Measurements from ENCODE around the gene BMP7. TPM values are rescaled to one million over a fixed set of nuclear protein-coding genes. Genes with fewer than 3 reads are reported as not detected.

BMP7 gene
- total RNA-seq, 1 experiment from 2014 or later: 7.5 TPM

DNA sequence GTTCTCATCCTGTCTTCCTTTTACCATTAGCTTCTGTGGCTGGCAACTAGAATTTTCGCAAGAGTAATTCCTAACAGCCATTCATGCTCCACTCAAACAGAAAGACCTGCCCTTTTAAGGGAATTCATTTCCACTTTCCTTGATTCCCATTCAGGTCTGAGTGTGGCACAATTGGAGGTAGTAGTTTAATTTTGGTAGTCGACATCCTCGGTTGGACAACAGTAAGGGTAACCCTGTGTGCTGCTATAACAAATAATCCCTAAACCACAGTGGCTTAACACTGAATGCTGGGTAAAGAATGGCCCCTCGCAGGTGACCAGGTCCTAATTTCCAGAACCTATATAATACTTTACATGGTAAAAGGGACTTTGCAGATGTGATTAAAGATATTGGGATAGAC lies 142.9 kb downstream of the BMP7 start:
- Histone ChIP-seq H3K4me1 (ENCODE audit: insufficient read depth, low read length, poor library complexity, severe bottlenecking) (no peaks in the 10 kb centered on the region), H3K27ac (ENCODE audit: low read depth, low read length, poor library complexity, severe bottlenecking) (no peak overlapping the region), H3K4me3 (ENCODE audit: low read depth, low read length, poor library complexity, severe bottlenecking) (no peak overlapping the region), H3K9me3 (ENCODE audit: low read depth, low read length, poor library complexity, severe bottlenecking) (no peaks in the 10 kb centered on the region), H3K27me3 (replicated peaks; ENCODE audit: insufficient read depth, low read depth, low read length, poor library complexity) (no peaks in the 10 kb centered on the region), H3K36me3 (ENCODE audit: insufficient read depth, low read length, poor library complexity, severe bottlenecking) (no peaks in the 10 kb centered on the region)
- TF ChIP-seq, protein P1, sequence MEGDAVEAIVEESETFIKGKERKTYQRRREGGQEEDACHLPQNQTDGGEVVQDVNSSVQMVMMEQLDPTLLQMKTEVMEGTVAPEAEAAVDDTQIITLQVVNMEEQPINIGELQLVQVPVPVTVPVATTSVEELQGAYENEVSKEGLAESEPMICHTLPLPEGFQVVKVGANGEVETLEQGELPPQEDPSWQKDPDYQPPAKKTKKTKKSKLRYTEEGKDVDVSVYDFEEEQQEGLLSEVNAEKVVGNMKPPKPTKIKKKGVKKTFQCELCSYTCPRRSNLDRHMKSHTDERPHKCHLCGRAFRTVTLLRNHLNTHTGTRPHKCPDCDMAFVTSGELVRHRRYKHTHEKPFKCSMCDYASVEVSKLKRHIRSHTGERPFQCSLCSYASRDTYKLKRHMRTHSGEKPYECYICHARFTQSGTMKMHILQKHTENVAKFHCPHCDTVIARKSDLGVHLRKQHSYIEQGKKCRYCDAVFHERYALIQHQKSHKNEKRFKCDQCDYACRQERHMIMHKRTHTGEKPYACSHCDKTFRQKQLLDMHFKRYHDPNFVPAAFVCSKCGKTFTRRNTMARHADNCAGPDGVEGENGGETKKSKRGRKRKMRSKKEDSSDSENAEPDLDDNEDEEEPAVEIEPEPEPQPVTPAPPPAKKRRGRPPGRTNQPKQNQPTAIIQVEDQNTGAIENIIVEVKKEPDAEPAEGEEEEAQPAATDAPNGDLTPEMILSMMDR (conservative IDR thresholded peaks at IDR 0.05; ENCODE audit: low read depth, low read length): no peak
- TF ChIP-seq EZH2 (IDR thresholded peaks at IDR 0.05; ENCODE audit: borderline replicate concordance, low read depth, low read length, poor library complexity, severe bottlenecking): no peak
- ChIA-PET CTCF (no interaction called here), POLR2A (ENCODE audit: low non-redundant PET) (no interaction called here)
- no peak for DNase-seq (ENCODE audit: low spot score)
- intact Hi-C loops (cut with micrococcal nuclease; ENCODE audit: unreplicated experiment): no loop called here
- BruUV-seq (replicated peaks): no TSS peak

DNA sequence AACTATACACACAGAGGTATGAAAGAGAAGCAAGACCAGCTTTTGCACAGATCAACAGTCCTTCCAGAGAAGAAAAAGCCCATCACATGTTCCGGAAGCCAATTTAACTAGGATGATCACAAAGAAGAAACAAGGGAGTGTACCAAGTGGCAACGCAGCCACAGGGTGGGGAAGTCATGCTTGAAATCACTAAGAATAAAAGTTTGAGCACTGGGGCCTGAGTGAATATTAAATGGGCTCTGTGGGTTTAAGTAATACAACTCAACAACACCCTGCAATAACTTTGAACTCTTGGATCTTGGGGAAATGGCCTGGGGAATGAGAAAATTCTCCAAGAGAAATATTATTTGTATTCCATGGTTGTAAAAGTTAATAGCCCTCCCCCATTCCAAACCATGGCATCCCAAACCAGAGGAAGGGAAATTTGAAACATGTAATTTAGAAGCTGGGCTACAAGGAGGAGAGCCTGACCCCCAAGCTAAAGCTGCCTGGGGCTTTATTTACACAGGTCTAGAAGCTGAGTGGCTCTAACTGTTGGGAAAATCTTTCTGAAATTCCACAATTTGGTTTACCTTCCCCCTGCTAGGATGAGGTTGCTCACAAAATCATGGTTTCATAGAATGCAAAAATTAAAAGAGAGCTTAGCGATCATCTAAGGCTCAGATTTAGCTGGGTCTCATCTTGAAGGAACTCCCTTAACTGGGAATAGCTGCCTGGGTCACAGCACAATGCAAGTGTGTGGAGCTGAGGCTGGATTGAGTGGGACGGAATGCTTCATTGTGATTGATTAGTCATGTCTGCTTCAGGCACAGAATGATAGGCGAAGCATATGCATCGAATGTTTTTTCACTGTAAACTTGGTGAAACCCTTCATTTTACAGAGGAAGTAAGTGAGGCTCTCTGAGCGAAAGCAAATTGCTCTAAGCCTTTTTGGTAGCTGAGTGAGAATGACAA lies 143.6 kb downstream of the BMP7 start:
- no peaks in the 10 kb centered on the region for H3K36me3 ChIP-seq (ENCODE audit: insufficient read depth, low read length, poor library complexity, severe bottlenecking)
- no peaks in the 10 kb centered on the region for H3K4me1 ChIP-seq (ENCODE audit: insufficient read depth, low read length, poor library complexity, severe bottlenecking)
- no peaks in the 10 kb centered on the region for H3K27me3 ChIP-seq (replicated peaks; ENCODE audit: insufficient read depth, low read depth, low read length, poor library complexity)
- BruUV-seq (replicated peaks): no TSS peak
- TF ChIP-seq, protein P1 (conservative IDR thresholded peaks at IDR 0.05; ENCODE audit: low read depth, low read length): no peak
- TF ChIP-seq EZH2 (IDR thresholded peaks at IDR 0.05; ENCODE audit: borderline replicate concordance, low read depth, low read length, poor library complexity, severe bottlenecking): no peak
- no peak overlapping the region for H3K27ac ChIP-seq (ENCODE audit: low read depth, low read length, poor library complexity, severe bottlenecking)
- no peaks in the 10 kb centered on the region for H3K9me3 ChIP-seq (ENCODE audit: low read depth, low read length, poor library complexity, severe bottlenecking)
- no peak for DNase-seq (ENCODE audit: low spot score)
- intact Hi-C loops (cut with micrococcal nuclease; ENCODE audit: unreplicated experiment): no loop called here
- ChIA-PET POLR2A (ENCODE audit: low non-redundant PET) (no interaction called here), CTCF (no interaction called here)
- H3K4me3 ChIP-seq (ENCODE audit: low read depth, low read length, poor library complexity, severe bottlenecking): no peak overlapping the region

DNA sequence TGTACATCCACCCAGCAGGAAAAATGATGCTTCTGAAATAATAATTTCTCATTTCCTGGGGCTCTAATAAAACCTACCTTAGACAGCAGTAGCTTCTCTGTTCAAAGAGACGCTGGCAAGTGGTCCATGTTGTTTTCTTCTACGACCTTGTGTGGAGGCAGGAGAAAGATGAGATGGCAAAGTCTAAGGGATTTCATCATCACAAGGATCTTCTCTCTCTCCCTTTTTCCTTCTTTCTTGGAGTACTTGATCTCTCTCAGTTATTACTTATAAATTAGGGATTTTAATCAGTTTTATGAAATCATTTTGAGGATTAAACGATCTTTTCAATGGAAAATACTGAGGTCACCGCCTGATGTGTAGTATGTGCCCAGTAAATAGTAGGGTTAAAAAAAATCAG lies 147.5 kb downstream of the BMP7 start:
- Histone ChIP-seq H3K27ac (ENCODE audit: low read depth, low read length, poor library complexity, severe bottlenecking) (no peak overlapping the region), H3K27me3 (replicated peaks; ENCODE audit: insufficient read depth, low read depth, low read length, poor library complexity) (no peaks in the 10 kb centered on the region), H3K4me3 (ENCODE audit: low read depth, low read length, poor library complexity, severe bottlenecking) (no peak overlapping the region), H3K4me1 (ENCODE audit: insufficient read depth, low read length, poor library complexity, severe bottlenecking) (no peaks in the 10 kb centered on the region), H3K36me3 (ENCODE audit: insufficient read depth, low read length, poor library complexity, severe bottlenecking) (no peaks in the 10 kb centered on the region), H3K9me3 (ENCODE audit: low read depth, low read length, poor library complexity, severe bottlenecking) (no peaks in the 10 kb centered on the region)
- ChIA-PET CTCF (no interaction called here), POLR2A (ENCODE audit: low non-redundant PET) (no interaction called here)
- TF ChIP-seq, protein P1 (conservative IDR thresholded peaks at IDR 0.05; ENCODE audit: low read depth, low read length): no peak
- no peak for TF ChIP-seq EZH2 (IDR thresholded peaks at IDR 0.05; ENCODE audit: borderline replicate concordance, low read depth, low read length, poor library complexity, severe bottlenecking)
- no peak for DNase-seq (ENCODE audit: low spot score)
- intact Hi-C loops (cut with micrococcal nuclease; ENCODE audit: unreplicated experiment): no loop called here
- BruUV-seq (replicated peaks): no TSS peak

Other genes with a start within 250 kb of the BMP7 start
- not detected in 2 replicates for gene SPO11, start 63.2 kb upstream of the BMP7 start, total RNA-seq (2021)
- 59.4 and 70.9 TPM in 2 replicates for gene RAE1, start 84.6 kb upstream of the BMP7 start, total RNA-seq (2021)
- gene RBM38, start 124.8 kb upstream of the BMP7 start, total RNA-seq (2021): 51.7 and 52.7 TPM in 2 replicates

Data from A673 (cell line).